ENCODE measurements around the gene PLXNA4. TPM values are rescaled to one million over a fixed set of nuclear protein-coding genes. Genes with fewer than 3 reads are reported as not detected.

The PLXNA4 gene
- total and polyA plus RNA-seq, 9 of the 15 experiments (the other 6 are each of a cell fraction or from before 2014, with no cell fraction given): under 0.01 to 0.09 TPM; not detected in 7

GRCh38 chr7:132527467-132528410, 48.5 kb downstream of the PLXNA4 start:
- H3K79me2 ChIP-seq (ENCODE audit: control insufficient read depth, insufficient read depth, low read length): no peaks in the 10 kb centered on the region
- DNase-seq (ENCODE audit: extremely low read depth in 1 of 4, low spot score in 3 of 4) (no peak), FAIRE-seq (no peak), ATAC-seq (no peak)
- H3K4me1 ChIP-seq (replicated peaks in 1 of 2; ENCODE audit: control insufficient read depth in 2 of 2, insufficient read depth in 2 of 2, low read length in 2 of 2): no peaks in the 10 kb centered on the region
- no peaks in the 10 kb centered on the region for H3K36me3 ChIP-seq (ENCODE audit: control insufficient read depth, insufficient read depth, low read length)
- H3K4me2 ChIP-seq (ENCODE audit: insufficient read depth, low read length): no peak overlapping the region
- in situ Hi-C loops (cut with MboI) (no loop called here), intact Hi-C loops (cut with micrococcal nuclease) (no loop called here)
- H4K20me1 ChIP-seq (replicated peaks; ENCODE audit: control insufficient read depth, insufficient read depth, low read length): peaks cover 2% of the 10 kb centered on the region; the same call in 1 of the 2 replicates
- 1% methylated on average over 17 of the region's 17 CpGs for WGBS (ENCODE audit: insufficient coverage, low coverage, missing lambda C conversion rate)
- ChIA-PET CTCF (ENCODE audit: low intra/inter-chr PET ratio) (no interaction called here), POLR2A (interaction anchor here (0.9 kb wide), 1 partner anchor 10 kb away, joined by 3 read pairs; no protein-coding TSS in a partner anchor)
- H3K9me1 ChIP-seq (ENCODE audit: control insufficient read depth, insufficient read depth, low read length): no peaks in the 10 kb centered on the region
- no peak overlapping the region for H2AFZ ChIP-seq (ENCODE audit: low read depth, low read length)
- no TSS peak for BruUV-seq (replicated peaks)
- H3K4me3 ChIP-seq: no peak overlapping the region
- peaks cover 2 to 17% of the 10 kb centered on the region in 2 experiments; a peak in 1 of 5 replicates for H3K27me3 ChIP-seq (ENCODE audit: control insufficient read depth in 2 of 2, insufficient read depth in 2 of 2, low read length in 2 of 2)
- TF ChIP-seq SRF (CRISPR knock-in tag; IDR thresholded peaks at IDR 0.05) (no peak), TAL1 (IDR thresholded peaks at IDR 0.05) (peak; percentile 47; the same call in 1 of the 2 replicates), CBFA2T2 (conservative IDR thresholded peaks at IDR 0.05) (0 out of 2 replicates have a peak, but pooled peaks have one; percentile 25), TEAD4 (IDR thresholded peaks at IDR 0.05; ENCODE audit: low read length) (peak; percentile 56), TEAD4 (CRISPR knock-in tag; IDR thresholded peaks at IDR 0.05; ENCODE audit: borderline replicate concordance) (no peak), USF2 (CRISPR knock-in tag; IDR thresholded peaks at IDR 0.05) (no peak), CBFA2T3 (IDR thresholded peaks at IDR 0.05) (peak; percentile 60; the same call in 1 of the 2 replicates)
- no peak overlapping the region for H3K9ac ChIP-seq (ENCODE audit: insufficient read depth in 1 of 2, low read depth in 2 of 2, low read length in 2 of 2)
- H3K27ac ChIP-seq (ENCODE audit: extremely low read depth, low read depth, low read length): no peak overlapping the region
- no peaks in the 10 kb centered on the region for H3K9me3 ChIP-seq (replicated peaks; ENCODE audit: control insufficient read depth, insufficient read depth, low read depth, low read length)
